Osteocyte (in vitro differentiated cells): ENCODE results near the gene TGFBI. TPM values are rescaled to one million over a fixed set of nuclear protein-coding genes. Genes with fewer than 3 reads are reported as not detected.

Source experiments
- DNase-seq: peaks from one replicate; pipeline ENCODE4 v3.0.0; 2021; ENCODE audit warnings: mixed read lengths; ENCODE audit not compliant: unreplicated experiment; ENCODE audit errors: extremely low spot score
- H3K27ac Mint-ChIP-seq: one replicate; pipeline ENCODE4 v1.8.0; 2021; ENCODE audit warnings: mild to moderate bottlenecking, mixed read lengths; ENCODE audit not compliant: unreplicated experiment
- H3K27me3 Mint-ChIP-seq: one replicate; pipeline ENCODE4 v1.8.0; 2021; ENCODE audit warnings: mixed read lengths; ENCODE audit not compliant: unreplicated experiment
- H3K36me3 Mint-ChIP-seq: one replicate; pipeline ENCODE4 v1.8.0; 2021; ENCODE audit warnings: mixed read lengths; ENCODE audit not compliant: unreplicated experiment
- H3K4me1 Mint-ChIP-seq: one replicate; pipeline ENCODE4 v1.8.0; 2021; ENCODE audit warnings: mixed read lengths; ENCODE audit not compliant: unreplicated experiment
- H3K4me3 Mint-ChIP-seq: one replicate; pipeline ENCODE4 v1.8.0; 2021; ENCODE audit warnings: mild to moderate bottlenecking, moderate library complexity, mixed read lengths; ENCODE audit not compliant: unreplicated experiment
- H3K9me3 Mint-ChIP-seq: one replicate; pipeline ENCODE4 v1.8.0; 2021; ENCODE audit warnings: mixed read lengths; ENCODE audit not compliant: unreplicated experiment
- total RNA-seq: library from RNA; stranded (reverse); gene quantifications from 2 replicates; pipeline ENCODE4 v1.2.1, GENCODE V29; 2021
- TF ChIP-seq, protein P1 (sequence below): fragments of 200-600 bp; sonication (generic); IDR thresholded peaks from 2 replicates; pipeline ENCODE4 v1.5.0; 2021; ENCODE audit warnings: antibody characterized with exemption, mild to moderate bottlenecking, moderate library complexity

The TGFBI gene
- total RNA-seq, 1 donor from 2014 or later: 267 TPM

DNA sequence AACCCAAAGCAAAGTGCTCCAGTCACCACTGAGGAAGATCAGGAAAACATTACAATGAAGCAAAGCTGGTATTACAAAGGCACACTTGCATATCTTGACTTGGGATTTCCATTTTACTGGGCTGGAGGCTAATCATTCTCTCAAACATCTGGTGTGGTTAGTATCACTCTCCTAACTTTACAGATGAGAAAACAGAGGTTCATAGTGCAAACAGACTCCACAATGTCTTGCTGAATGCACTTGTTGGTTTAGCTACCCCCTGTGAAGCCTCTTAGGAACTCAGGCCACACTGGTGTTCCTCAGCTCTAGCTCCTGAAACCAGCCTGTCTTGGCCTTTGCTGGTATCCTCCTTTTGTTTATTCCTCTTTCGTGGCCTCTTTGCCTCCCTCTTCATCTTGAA is 74.3 kb downstream of the TGFBI start:
- H3K9me3 Mint-ChIP-seq: no peaks in the 10 kb centered on the region
- peaks cover 56% of the 10 kb centered on the region for H3K27me3 Mint-ChIP-seq
- TF ChIP-seq, protein P1, sequence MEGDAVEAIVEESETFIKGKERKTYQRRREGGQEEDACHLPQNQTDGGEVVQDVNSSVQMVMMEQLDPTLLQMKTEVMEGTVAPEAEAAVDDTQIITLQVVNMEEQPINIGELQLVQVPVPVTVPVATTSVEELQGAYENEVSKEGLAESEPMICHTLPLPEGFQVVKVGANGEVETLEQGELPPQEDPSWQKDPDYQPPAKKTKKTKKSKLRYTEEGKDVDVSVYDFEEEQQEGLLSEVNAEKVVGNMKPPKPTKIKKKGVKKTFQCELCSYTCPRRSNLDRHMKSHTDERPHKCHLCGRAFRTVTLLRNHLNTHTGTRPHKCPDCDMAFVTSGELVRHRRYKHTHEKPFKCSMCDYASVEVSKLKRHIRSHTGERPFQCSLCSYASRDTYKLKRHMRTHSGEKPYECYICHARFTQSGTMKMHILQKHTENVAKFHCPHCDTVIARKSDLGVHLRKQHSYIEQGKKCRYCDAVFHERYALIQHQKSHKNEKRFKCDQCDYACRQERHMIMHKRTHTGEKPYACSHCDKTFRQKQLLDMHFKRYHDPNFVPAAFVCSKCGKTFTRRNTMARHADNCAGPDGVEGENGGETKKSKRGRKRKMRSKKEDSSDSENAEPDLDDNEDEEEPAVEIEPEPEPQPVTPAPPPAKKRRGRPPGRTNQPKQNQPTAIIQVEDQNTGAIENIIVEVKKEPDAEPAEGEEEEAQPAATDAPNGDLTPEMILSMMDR: no peak
- no peak overlapping the region for H3K4me3 Mint-ChIP-seq
- H3K27ac Mint-ChIP-seq: no peak overlapping the region
- no peak for DNase-seq
- no peaks in the 10 kb centered on the region for H3K36me3 Mint-ChIP-seq
- H3K4me1 Mint-ChIP-seq: peaks cover 2% of the 10 kb centered on the region

DNA sequence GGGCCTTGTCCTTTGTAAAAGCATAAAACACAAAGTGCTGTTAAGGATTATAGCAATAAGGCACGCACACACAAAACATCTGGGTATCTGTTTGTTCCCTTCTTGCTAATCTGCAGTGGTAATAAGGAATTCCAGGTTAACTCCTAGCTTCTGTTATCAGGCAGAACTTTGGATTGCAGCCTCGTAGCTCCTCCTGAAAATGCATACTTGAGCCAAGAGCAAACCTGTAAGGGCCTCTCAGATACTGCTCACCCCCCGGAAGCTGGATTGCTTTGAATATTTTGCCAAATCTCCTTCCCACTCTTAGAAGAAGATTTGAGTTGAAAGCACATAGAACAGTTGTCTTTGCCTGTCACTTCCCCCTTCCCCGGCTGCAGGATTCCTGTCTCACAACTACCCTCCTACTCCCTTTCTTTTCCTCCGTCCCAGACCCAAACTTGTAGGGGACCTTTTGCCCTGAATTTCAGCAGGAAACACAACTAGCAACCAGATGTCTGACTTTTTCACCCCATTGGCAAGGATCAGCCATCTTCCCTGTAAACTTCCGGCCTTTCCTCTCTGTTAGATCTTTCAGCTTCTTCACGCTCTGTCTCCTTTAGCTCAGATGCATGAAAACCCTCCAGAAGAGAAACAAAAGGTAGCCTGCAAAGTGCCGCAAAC is 75.6 kb downstream of the TGFBI start:
- DNase-seq: no peak
- Mint-ChIP-seq H3K36me3 (no peaks in the 10 kb centered on the region), H3K27ac (no peak overlapping the region), H3K9me3 (no peaks in the 10 kb centered on the region), H3K4me1 (peaks cover 2% of the 10 kb centered on the region), H3K27me3 (peaks cover 51% of the 10 kb centered on the region), H3K4me3 (no peak overlapping the region)
- TF ChIP-seq, protein P1: no peak

DNA sequence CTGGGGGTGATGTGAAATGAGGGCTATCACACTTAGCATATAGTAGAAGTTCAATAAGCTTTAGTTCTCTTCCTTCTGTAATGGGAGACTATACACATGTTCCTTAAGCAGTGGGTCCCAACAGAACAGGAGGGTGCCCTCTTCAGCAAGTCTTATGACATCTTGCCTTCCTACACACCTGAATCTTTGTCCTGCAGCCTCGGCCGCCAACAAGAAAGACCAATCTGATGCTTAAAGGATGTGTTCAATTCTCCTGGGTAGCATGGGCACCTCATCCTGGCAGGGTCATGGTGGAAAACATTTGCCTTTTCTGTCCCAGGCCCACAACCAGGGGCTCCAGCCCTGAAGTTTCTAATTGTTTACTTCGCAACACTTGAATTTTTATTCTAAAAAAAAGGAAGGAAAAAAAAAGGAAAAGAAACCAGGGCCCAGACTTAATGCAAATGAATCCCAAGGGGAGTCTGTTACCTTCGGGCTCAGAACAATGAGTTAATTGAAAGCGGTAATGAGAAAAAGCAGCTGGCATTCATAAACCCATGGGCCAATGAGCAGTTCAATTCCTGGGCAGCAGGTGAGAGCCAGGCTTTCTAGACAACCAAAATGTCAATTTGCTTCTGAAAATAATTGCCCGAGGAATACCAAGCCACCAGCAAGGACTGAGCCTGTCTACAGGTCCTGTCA is 77.7 kb downstream of the TGFBI start:
- no peak overlapping the region for H3K4me3 Mint-ChIP-seq
- no peaks in the 10 kb centered on the region for H3K36me3 Mint-ChIP-seq
- TF ChIP-seq, protein P1: no peak
- DNase-seq: no peak
- no peaks in the 10 kb centered on the region for H3K9me3 Mint-ChIP-seq
- H3K27ac Mint-ChIP-seq: no peak overlapping the region
- H3K27me3 Mint-ChIP-seq: peaks cover 48% of the 10 kb centered on the region
- peaks cover 2% of the 10 kb centered on the region for H3K4me1 Mint-ChIP-seq

DNA sequence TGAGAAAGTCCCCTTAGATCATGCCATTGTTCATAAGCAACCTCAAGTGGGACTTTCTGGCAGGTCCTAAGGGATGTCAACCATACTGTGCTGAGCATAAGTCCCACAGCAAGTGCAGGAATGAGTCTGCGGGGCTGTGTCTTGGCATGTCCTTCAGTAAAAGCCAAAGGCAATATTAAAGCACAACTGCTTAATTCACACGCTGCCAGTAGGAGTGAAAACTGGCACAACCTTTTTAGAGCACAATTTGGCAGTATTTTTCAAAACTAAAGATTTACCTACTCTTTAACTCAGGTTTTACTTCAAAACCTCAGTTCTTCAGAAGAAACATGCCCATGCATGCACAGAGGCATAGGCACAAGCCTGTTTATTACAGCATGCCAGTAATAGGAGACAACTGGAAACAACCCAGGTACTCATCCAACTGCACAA is 79.4 kb downstream of the TGFBI start:
- Mint-ChIP-seq H3K36me3 (no peaks in the 10 kb centered on the region), H3K27me3 (peaks cover 54% of the 10 kb centered on the region), H3K4me1 (peaks cover 2% of the 10 kb centered on the region), H3K4me3 (no peak overlapping the region), H3K27ac (no peak overlapping the region), H3K9me3 (no peaks in the 10 kb centered on the region)
- TF ChIP-seq, protein P1: no peak
- no peak for DNase-seq

GRCh38 chr5:136108766-136109165 is 80.0 kb downstream of the TGFBI start:
- H3K27me3 Mint-ChIP-seq: peaks cover 54% of the 10 kb centered on the region
- H3K27ac Mint-ChIP-seq: no peak overlapping the region
- TF ChIP-seq, protein P1: no peak
- no peaks in the 10 kb centered on the region for H3K36me3 Mint-ChIP-seq
- H3K4me3 Mint-ChIP-seq: no peak overlapping the region
- no peak for DNase-seq
- H3K9me3 Mint-ChIP-seq: no peaks in the 10 kb centered on the region
- H3K4me1 Mint-ChIP-seq: peaks cover 2% of the 10 kb centered on the region
